GM21381 (cell line): Measurements from ENCODE around the gene SEMA5A.
A peak's percentile ranks its signal among the peaks of the same experiment; 100 is the strongest.

Experiments used
- ATAC-seq: cut with Tn5 transposase; IDR thresholded peaks from one replicate; pipeline ENCODE4 v1.9.1; 2021; ENCODE audit warnings: mild to moderate bottlenecking, moderate library complexity; ENCODE audit not compliant: unreplicated experiment

Gene SEMA5A

GRCh38 chr5:9551567-9552537 is 6.0 kb upstream of the SEMA5A start:
- ATAC-seq, result no peak

- no peak for ATAC-seq
These were observed 4.1 kb upstream of the SEMA5A start for GRCh38 chr5:9549941-9550340.

DNA sequence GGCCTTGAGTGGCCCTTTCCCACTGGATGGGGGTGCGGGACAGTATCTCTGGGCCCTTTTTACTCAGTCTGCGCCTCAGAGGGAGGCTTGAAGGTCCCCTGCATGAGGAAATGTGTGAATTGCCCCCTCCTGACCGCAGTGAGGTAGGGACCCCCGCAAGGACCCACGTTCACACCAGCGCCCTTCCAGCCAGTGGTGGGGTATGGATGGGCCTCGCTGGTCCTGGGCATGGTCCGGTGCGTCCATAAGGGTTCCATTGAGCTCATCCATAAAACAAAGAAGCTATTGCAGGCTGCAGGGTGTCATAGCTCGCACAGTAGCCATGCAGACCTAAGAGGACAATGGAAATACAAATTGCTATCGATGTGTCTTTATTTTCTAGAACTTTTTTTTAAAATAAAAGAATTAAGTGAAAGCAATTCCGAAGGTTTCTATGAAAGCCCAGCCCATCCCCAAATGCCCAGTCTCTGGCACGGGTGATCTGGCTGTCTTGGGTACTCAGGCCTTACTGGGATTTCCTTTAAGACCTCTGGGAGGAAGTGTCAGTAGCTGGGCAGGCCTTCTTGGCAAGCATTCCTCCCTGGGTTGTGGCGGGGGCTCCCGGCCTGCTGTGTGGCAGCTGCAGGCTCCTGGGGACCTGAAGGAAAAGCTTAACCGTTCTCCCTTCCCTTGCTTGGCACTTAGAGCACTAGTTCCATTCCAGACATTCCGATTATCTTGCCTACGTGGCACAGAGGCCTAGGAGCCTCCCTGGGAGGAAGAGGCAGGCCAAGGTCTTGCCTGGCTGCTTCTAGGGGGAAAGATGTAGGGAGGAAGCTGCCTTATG is 1.5 kb upstream of the SEMA5A start:
- no peak for ATAC-seq

- ATAC-seq, result no peak
These were observed 511 bp downstream of the SEMA5A start for GRCh38 chr5:9545136-9545991.

DNA sequence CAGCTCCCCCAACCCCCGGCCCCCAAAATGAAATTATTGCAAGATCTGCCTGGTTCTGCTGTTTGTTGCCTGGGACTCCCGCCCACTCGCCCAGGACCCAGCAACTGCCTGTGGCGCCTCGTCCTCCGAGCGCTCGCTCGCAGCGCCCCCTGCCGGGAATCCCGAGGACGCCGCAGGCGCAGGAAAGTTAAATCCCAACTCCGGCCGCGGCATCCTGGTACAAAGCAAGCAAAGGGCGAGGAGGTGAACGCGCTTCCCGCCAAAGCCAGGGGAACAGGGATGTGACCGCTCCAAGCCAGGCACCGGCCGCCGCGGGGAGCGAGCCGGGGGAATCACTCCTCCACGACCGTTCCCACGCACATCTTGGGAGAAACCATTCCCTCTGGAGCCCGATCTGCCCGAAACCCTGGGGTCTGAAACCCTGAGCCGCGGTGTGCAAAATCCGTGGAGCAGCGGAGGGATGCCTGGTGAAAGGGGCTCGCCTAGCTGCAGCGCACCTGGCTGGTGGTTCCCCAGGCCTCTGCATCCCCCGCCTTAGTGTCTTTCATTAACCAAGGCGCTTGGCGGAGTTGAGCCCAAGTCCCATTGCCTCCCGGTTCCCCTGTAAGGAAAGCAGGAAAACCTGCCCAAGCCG is 1.3 kb downstream of the SEMA5A start:
- peak; percentile 57 for ATAC-seq

DNA sequence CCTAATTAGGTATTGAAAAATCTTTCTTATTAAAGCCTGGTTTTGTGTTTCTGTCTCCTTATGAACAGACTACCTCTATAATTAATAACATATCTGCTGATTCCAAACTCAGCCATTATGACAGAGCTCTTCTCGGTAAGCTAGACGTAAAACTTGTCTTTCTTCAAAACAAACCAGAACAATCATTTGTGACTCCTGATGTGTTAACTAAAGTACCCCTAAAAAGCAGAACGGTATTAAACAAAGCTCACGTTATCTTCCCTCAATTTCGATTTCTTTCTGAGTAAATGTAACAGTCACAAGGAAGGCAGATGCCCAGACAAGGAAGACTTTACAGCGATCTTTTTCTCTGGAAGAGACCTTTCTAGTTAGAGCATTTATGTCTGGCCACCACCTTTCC is 1.8 kb downstream of the SEMA5A start:
- no peak for ATAC-seq

GRCh38 chr5:9543311-9543920 is 2.5 kb downstream of the SEMA5A start:
- ATAC-seq, result no peak

DNA sequence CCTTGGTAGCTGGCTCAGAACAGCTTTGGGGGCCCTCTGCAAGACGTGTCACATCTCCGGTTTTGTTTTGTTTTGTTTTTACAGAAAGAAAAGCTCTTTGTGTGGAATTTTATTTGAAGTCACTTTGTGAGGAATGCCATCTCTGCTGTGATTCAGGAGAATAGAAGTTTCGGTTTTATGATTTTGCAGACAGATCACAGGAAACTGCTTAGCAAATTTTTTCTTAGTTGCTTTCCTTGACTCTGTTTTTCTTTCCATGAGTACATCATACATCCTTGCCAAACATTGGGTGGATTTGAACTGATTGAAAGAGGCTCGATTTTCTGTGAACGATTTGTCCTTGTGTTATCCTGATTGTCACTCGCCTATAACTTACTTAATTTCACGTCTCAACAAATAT is 5.1 kb downstream of the SEMA5A start:
- ATAC-seq, result no peak

DNA sequence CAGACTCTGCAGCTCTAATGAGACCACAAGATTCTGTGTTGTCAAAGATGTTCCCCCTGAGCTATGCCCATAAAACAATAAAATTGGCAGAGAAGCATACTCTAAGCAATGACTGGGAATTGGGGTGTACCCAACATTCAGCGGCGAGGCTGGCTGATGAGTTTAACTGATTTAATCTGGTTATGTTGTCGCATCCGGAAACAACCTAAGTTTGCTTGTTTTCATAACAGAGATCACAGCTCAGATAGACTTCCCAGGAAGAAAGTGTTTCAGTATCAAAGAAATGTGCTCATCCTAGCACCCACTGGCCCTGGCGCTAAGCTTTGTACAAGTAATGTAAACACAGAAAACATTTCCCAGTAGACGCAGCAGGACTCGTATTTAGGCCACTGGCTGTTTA is 7.4 kb downstream of the SEMA5A start:
- no peak for ATAC-seq

DNA sequence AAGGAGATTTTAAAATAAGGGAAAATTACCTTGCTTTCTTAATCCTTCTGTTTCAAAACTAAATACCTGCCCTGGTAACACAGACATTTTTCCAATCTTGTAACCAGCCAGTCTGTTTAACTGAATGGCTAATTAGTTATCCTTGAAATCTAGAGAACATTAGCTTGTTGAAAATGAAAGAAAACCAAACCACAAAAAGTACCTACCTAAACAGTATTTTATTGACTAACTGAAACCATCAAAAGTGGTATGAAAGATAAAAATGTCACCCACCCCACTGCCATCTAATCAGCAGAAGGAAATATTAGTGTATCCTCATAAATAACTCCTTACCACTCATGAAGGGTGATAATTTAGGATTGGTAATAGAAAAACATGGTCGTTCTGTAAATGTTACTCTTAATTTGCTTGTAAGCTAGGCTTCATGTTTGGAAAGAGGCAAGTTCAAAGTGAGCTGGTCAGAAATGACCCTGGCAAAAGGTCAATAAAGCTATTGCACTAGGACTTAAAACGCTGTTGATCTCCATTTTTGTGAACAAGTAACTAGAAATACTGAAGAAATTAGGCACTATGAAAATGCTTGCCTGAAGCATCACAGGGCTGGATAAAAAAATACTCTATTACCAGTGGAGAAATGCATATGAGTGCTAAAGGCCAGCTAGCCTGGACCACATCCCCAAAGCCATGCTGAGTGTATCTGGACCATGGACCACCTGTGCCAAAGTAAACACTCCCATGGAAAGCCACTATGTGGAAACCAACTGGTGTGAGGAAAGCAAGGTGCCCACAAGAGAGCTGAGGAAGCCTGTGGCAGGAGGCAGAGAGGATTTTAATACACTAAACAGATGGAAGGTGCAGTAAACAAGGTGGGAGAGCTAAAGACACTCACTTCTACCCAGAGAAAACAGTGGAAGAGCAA is 8.4 kb downstream of the SEMA5A start:
- no peak for ATAC-seq

DNA sequence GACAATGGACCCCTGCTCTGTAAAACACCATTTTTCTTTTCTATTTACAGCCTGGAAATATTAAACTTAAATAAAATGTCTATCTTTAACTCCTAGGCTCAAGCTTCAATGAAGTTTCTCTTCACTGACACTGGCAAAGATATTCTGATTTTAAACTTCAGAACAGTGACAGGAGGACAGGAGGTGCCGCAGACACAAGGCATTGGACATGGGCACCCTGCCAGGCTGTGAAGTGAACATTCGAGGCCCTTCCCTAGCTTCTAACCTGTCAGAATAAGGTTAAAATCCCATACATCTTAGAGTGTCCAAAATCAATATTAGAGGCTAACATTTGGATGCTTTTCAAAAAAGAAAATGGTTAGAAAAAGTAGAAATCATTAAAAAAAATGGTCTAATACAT is 9.2 kb downstream of the SEMA5A start:
- ATAC-seq, result no peak

DNA sequence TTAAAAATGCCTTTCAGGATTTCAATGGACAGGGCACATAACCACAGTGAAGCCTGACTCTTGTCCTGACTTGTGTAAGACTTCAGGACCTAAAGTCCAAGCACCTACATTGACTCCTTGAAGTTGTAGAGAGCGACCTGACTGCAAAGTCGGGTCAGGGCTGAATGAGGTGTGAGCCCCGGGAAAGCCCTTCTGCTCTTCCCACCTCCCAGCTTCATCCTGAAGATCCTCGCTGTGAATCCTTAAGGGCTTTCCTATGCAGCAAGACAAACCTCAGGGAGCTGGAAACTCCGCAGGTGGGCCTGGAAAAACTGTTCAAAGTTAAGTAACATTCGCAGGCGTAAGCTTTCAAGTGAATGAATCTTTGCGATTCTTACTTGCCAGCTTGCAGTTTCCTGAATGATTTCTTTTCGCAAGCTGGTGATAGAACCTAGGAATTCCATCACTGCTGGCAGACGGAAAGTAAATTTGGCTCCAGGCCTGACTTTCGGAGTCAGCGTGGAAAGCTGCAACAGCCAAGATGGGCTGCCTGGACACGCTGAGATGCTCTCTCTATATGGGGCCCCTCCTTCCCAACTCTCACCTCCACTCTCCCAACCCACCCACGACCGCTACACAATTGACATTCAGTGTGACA is 10.9 kb downstream of the SEMA5A start:
- ATAC-seq, result no peak

DNA sequence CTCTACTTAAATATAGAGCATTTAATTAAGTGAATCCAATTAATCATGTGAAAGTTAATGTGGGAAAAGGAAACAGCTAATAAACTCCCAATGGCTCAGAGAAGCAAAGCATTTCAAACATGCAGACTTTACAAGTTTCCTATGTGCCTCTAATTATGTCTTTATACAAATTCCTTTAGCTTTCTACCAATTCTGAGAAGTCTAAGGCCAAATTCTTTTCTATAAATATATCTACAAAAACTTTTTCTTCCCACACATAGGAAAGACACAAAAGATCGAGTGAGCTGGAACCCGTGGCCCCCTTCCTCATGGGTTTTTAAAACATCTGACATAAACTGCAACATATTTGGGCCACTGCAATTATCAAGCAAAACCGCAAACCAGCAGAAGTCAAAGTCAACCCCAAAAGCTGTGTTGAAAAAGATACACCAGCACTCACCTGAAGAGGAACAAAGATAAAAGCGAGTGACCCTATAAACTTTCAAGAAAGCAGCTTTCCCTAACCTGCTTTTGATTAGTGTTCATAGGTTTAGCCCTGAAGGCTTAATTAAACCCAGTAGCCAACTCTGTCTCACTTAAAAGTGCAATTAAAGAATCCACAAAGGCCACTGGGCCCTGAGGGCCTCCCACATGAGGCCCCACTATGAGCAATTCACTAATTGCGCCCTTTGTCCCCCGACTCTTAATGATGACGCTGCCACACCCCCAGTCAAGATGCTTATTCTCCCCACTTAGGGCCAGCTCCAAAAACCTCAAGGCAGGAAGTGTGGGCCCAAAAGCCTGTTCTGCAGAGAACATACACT is 12.1 kb downstream of the SEMA5A start:
- no peak for ATAC-seq

DNA sequence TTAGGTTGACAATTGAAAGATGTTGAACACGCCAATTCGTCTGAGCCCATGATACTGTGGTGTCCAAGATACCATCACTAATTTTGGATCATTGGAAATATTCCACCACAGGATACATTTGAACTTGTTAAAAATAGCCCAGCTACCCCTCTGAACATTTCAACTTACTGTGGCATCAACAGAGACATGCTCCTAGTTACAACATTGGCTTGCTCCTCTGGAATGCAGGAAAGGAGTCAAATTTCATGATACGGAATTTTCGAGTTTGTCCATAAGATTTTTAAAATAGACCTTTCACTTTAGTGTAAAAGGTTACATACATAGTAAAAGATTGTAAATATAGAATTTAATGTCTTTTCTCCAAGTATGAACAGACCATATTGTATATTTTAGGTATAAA is 12.8 kb downstream of the SEMA5A start:
- no peak for ATAC-seq

DNA sequence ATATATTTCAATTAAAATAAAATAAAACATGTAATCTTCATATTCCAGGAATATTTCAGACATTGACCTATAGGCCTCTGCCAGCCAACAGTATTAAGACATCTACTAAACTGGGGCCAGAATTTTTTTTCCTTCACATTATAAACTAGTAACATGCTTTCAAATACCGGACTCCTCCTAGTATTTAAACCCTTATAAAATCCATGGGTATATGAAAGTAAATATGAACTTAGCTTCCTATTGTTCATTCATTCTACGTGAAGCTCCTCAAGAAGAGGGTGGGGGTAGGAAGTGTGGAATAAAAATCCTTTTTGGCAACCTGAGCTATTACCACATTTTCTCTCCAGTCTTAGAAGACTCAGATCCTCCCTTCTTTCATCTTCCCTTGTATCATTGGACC is 16.4 kb downstream of the SEMA5A start:
- ATAC-seq, result no peak

GRCh38 chr5:9529041-9529480 is 16.8 kb downstream of the SEMA5A start:
- ATAC-seq, result no peak

DNA sequence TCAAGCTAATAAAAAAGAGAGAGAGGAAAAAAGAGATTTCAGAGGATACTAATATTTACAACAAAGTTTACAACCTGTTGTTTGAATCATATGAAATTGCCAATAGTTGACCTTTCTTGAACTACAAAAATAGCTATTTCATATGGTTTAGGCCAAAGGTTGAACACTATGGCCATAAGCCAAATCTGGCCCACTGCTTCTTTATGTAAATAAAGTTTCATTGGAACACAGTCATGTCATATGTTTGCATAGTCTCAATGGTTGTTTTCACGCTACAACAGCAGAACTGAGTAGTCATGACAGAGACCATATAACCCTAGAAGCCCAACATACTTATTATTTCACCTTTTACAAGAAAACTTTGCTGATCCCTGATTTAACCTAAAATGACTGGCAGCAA is 20.9 kb downstream of the SEMA5A start:
- no peak for ATAC-seq
